Lung (tissue), 12 donors: ENCODE results near the gene YAE1. TPM values are rescaled to one million over a fixed set of nuclear protein-coding genes. Genes with fewer than 3 reads are reported as not detected.

Experiments
- ATAC-seq: fragments of 200-7000 bp; cut with Tn5 transposase; one replicate; pipeline ENCODE4 v1.9.1; 2020; ENCODE audit warnings: moderate number of reproducible peaks; ENCODE audit not compliant: insufficient read depth, low FRiP score
- DNase-seq, 3 donors: peaks; one replicate each; pipeline ENCODE4 v3.0.0-alpha.2; 2013 to 2017
- H3K27ac ChIP-seq, 2 donors: one replicate each; pipeline ENCODE4 v1.5.1; 2013; ENCODE audit warnings: mild to moderate bottlenecking in 2 of 2, moderate library complexity in 2 of 2, control low read depth in 1 of 2, inconsistent platforms in 1 of 2, low read depth in 1 of 2, low read length in 1 of 2
- H3K27me3 ChIP-seq, 3 donors: one replicate each; pipeline ENCODE4 v1.5.1; 2013; ENCODE audit warnings: low read length in 2 of 3; ENCODE audit not compliant: control insufficient read depth in 3 of 3, insufficient read depth in 3 of 3
- H3K36me3 ChIP-seq, 4 donors: one replicate each; pipeline ENCODE4 v1.5.1; 2013; ENCODE audit warnings: low read length in 4 of 4, mild to moderate bottlenecking in 1 of 4, moderate library complexity in 1 of 4; ENCODE audit not compliant: control insufficient read depth in 4 of 4, insufficient read depth in 4 of 4
- H3K4me1 ChIP-seq, 5 donors: one replicate each; pipeline ENCODE4 v1.5.1; 2013; ENCODE audit warnings: low read length in 5 of 5, mild to moderate bottlenecking in 2 of 5, moderate library complexity in 1 of 5; ENCODE audit not compliant: control insufficient read depth in 5 of 5, insufficient read depth in 5 of 5
- H3K4me3 ChIP-seq: one replicate; pipeline ENCODE4 v1.5.1; 2013; ENCODE audit warnings: mild to moderate bottlenecking, control low read depth, moderate library complexity
- H3K9ac ChIP-seq, 2 donors: one replicate each; pipeline ENCODE4 v1.5.1; 2013; ENCODE audit warnings: low read length in 2 of 2, control low read depth in 1 of 2; ENCODE audit not compliant: insufficient read depth in 1 of 2
- H3K9me3 ChIP-seq, 4 donors: one replicate each; pipeline ENCODE4 v1.5.1; 2013; ENCODE audit warnings: low read length in 3 of 4, mild to moderate bottlenecking in 1 of 4, moderate library complexity in 1 of 4; ENCODE audit not compliant: control insufficient read depth in 4 of 4, insufficient read depth in 3 of 4
- CTCF ChIP-seq: IDR thresholded peaks from 2 replicates; pipeline ENCODE4 v1.5.1; 2012; ENCODE audit warnings: mild to moderate bottlenecking; ENCODE audit errors: control extremely low read depth, extremely low read depth
- WGBS, 2 donors: extraction: QIAGEN DNeasy Blood & Tissue Kit; methylation state at CpG; one replicate each; pipeline ENCODE4 v1.1.7; 2013; 5-methylcytosine and 5-hydroxymethylcytosine counted together
- polyA plus RNA-seq, 2 donors: library from polyadenylated mRNA; stranded (reverse); fragments of 200-250 nt; gene quantifications; one replicate each; pipeline ENCODE4 v1.2.1, GENCODE V29; 2013
- total RNA-seq, 2 donors: library from RNA; depleted of rRNA in 1 of 2; stranded (reverse); fragments of >200 nt in 1 of 2; gene quantifications; one replicate each; pipeline ENCODE4 v1.2.1, GENCODE V29; 2014 to 2021
- donor health status: control.
- donor health status: control.
- donor health status: Bipolar disorder and iron deficiency.
- donor health status: healthy.
- donor health status: DM: yes; HTN: yes; CAD: no.

YAE1 gene
- total and polyA plus RNA-seq, 4 donors, result 15.4 to 35.0 (median 23.6) TPM

- Histone ChIP-seq H3K4me3 (no peak overlapping the region), H3K27ac (no peak overlapping the region), H3K4me1 (peaks cover 0 to 12% (median 3%) of the 10 kb centered on the region in 5 donors), H3K9ac (no peak overlapping the region), H3K36me3 (no peaks in the 10 kb centered on the region), H3K27me3 (peaks cover 0 to 2% (median 0%) of the 10 kb centered on the region in 3 donors), H3K9me3 (no peaks in the 10 kb centered on the region)
- WGBS, 2 donors, result 86 to 90% methylated on average over 4 of the region's 4 CpGs
- DNase-seq (no peak), ATAC-seq (no peak)
- TF ChIP-seq CTCF, result no peak
Observed at GRCh38 chr7:39618868-39619267, 52.7 kb downstream of the YAE1 start.

- ATAC-seq (no peak), DNase-seq (no peak)
- peaks cover 0 to 26% (median 6%) of the 10 kb centered on the region in 5 donors for H3K4me1 ChIP-seq
- H3K9me3 ChIP-seq, result no peaks in the 10 kb centered on the region
- no peak for TF ChIP-seq CTCF
- no peak overlapping the region for H3K27ac ChIP-seq
- H3K36me3 ChIP-seq, result no peaks in the 10 kb centered on the region
- no peaks in the 10 kb centered on the region for H3K27me3 ChIP-seq
- H3K9ac ChIP-seq, result no peak overlapping the region
- H3K4me3 ChIP-seq, result no peak overlapping the region
Observed at GRCh38 chr7:39620486-39620885, 54.3 kb downstream of the YAE1 start.

GRCh38 chr7:39621261-39621660 is 55.1 kb downstream of the YAE1 start:
- H3K27ac ChIP-seq, result no peak overlapping the region
- 78 to 94% methylated on average over 1 of the region's 1 CpG for WGBS, 2 donors
- no peak for DNase-seq

More at GRCh38 chr7:39621261-39621660, 55.1 kb downstream of the YAE1 start:
- Histone ChIP-seq H3K27me3 (no peaks in the 10 kb centered on the region), H3K4me3 (no peak overlapping the region), H3K4me1 (peaks cover 0 to 33% (median 9%) of the 10 kb centered on the region in 5 donors), H3K36me3 (no peaks in the 10 kb centered on the region), H3K9ac (no peak overlapping the region), H3K9me3 (no peaks in the 10 kb centered on the region)
- no peak for TF ChIP-seq CTCF
- no peak for ATAC-seq
